A673 (cell line): ENCODE results near the gene KLF3. TPM values are rescaled to one million over a fixed set of nuclear protein-coding genes. Genes with fewer than 3 reads are reported as not detected.

Experiments
- BruUV-seq: library from RNA; stranded (reverse); fragments of 400-500 nt; replicated peaks from 2 replicates; lab custom pipeline; 2021; lab: Mats Ljungman, UMichigan
- CTCF ChIA-PET: fragments of 300-600 bp; sonication (Branson Sonifier 250); formaldehyde crosslinking; loops from one replicate; lab custom pipeline; 2022; ENCODE audit warnings: antibody characterized with exemption; lab: Charles Lee
- POLR2A ChIA-PET: fragments of 300-600 bp; sonication (Branson Sonifier 250); formaldehyde crosslinking; loops from one replicate; lab custom pipeline; 2022; ENCODE audit warnings: antibody characterized with exemption; ENCODE audit not compliant: low non-redundant PET; lab: Charles Lee
- DNase-seq: peaks from one replicate; pipeline ENCODE4 v3.0.0-alpha.2; 2015; ENCODE audit warnings: low spot score
- H3K27ac ChIP-seq: fragments of 200-600 bp; sonication (generic); 2 replicates; pipeline ENCODE4 v1.5.1; 2016; ENCODE audit warnings: mixed run types, low read depth, mild to moderate bottlenecking, mixed read lengths, antibody characterized with exemption, low read length; ENCODE audit not compliant: poor library complexity, severe bottlenecking
- H3K27me3 ChIP-seq: fragments of 200-600 bp; sonication (generic); replicated peaks from 2 replicates; pipeline ENCODE4 v1.6.1; 2017; ENCODE audit warnings: mixed run types, low read depth, mild to moderate bottlenecking, mixed read lengths, antibody characterized with exemption, low read length; ENCODE audit not compliant: insufficient read depth, poor library complexity
- H3K36me3 ChIP-seq: fragments of 200-600 bp; sonication (generic); 2 replicates; pipeline ENCODE4 v1.6.1; 2016; ENCODE audit warnings: mixed run types, mild to moderate bottlenecking, mixed read lengths, antibody characterized with exemption, low read length; ENCODE audit not compliant: insufficient read depth, poor library complexity, severe bottlenecking
- H3K4me1 ChIP-seq: fragments of 200-600 bp; sonication (generic); 2 replicates; pipeline ENCODE4 v1.6.1; 2017; ENCODE audit warnings: mixed run types, mild to moderate bottlenecking, mixed read lengths, antibody characterized with exemption, low read length; ENCODE audit not compliant: insufficient read depth, poor library complexity, severe bottlenecking
- H3K4me3 ChIP-seq: fragments of 200-600 bp; sonication (generic); 2 replicates; pipeline ENCODE4 v1.5.1; 2016; ENCODE audit warnings: low read depth, mixed run types, mild to moderate bottlenecking, mixed read lengths, low read length; ENCODE audit not compliant: poor library complexity, severe bottlenecking
- H3K9me3 ChIP-seq: fragments of 200-600 bp; sonication (generic); 2 replicates; pipeline ENCODE4 v1.6.1; 2016; ENCODE audit warnings: mixed run types, low read depth, mild to moderate bottlenecking, mixed read lengths, antibody characterized with exemption, low read length; ENCODE audit not compliant: poor library complexity, severe bottlenecking
- CTCF ChIP-seq: fragments of 300-800, 200-600 bp; sonication (generic); conservative IDR thresholded peaks from 2 replicates; pipeline ENCODE4 v1.5.1; 2017; ENCODE audit warnings: low read depth, mild to moderate bottlenecking, antibody characterized with exemption, low read length, moderate library complexity, mixed read lengths
- EZH2 ChIP-seq: fragments of 200-600 bp; sonication (generic); IDR thresholded peaks from 2 replicates; pipeline ENCODE4 v1.6.1; 2017; ENCODE audit warnings: borderline replicate concordance, low read depth, mild to moderate bottlenecking, mixed read lengths, antibody characterized with exemption, low read length; ENCODE audit not compliant: poor library complexity, severe bottlenecking
- intact Hi-C: fragments of 100-400 bp; cut with micrococcal nuclease; formaldehyde crosslinking; loops from one replicate; pipeline ENCODE4 v1.10.0; 2022; ENCODE audit not compliant: unreplicated experiment
- total RNA-seq: library from RNA; stranded (reverse); gene quantifications from 2 replicates; pipeline ENCODE4 v1.2.3, GENCODE V29; 2021

KLF3 gene
- total RNA-seq, 1 experiment from 2014 or later: 36.1 TPM

GRCh38 chr4:38683276-38683675 lies 19.3 kb downstream of the KLF3 start:
- Histone ChIP-seq H3K27ac (no peak overlapping the region), H3K9me3 (no peaks in the 10 kb centered on the region), H3K4me1 (peaks cover 15% of the 10 kb centered on the region), H3K4me3 (no peak overlapping the region), H3K27me3 (no peaks in the 10 kb centered on the region), H3K36me3 (peaks cover 33% of the 10 kb centered on the region)
- intact Hi-C loops: no loop called here
- ChIA-PET CTCF (no interaction called here), POLR2A (no interaction called here)
- TF ChIP-seq EZH2: no peak
- no peak for TF ChIP-seq CTCF
- no peak for DNase-seq
- BruUV-seq: no TSS peak

GRCh38 chr4:38684271-38684670 lies 20.3 kb downstream of the KLF3 start:
- intact Hi-C loops: no loop called here
- CTCF ChIA-PET: no interaction called here

GRCh38 chr4:38684951-38685844 lies 21.2 kb downstream of the KLF3 start:
- Histone ChIP-seq H3K4me3 (no peak overlapping the region), H3K9me3 (no peaks in the 10 kb centered on the region), H3K27ac (no peak overlapping the region), H3K27me3 (no peaks in the 10 kb centered on the region), H3K36me3 (peaks cover 52% of the 10 kb centered on the region), H3K4me1 (peaks cover 10% of the 10 kb centered on the region)
- DNase-seq: no peak
- intact Hi-C loops: no loop called here
- CTCF ChIA-PET: no interaction called here
- no TSS peak for BruUV-seq
- POLR2A ChIA-PET: no interaction called here
- TF ChIP-seq EZH2 (no peak), CTCF (no peak)

More at GRCh38 chr4:38684271-38684670, 20.3 kb downstream of the KLF3 start:
- no peak overlapping the region for H3K4me3 ChIP-seq
- BruUV-seq: no TSS peak
- POLR2A ChIA-PET: no interaction called here
- H3K36me3 ChIP-seq: peaks cover 43% of the 10 kb centered on the region
- no peaks in the 10 kb centered on the region for H3K27me3 ChIP-seq
- no peaks in the 10 kb centered on the region for H3K9me3 ChIP-seq
- peaks cover 13% of the 10 kb centered on the region for H3K4me1 ChIP-seq
- TF ChIP-seq CTCF (no peak), EZH2 (no peak)
- H3K27ac ChIP-seq: no peak overlapping the region
- no peak for DNase-seq
